Measurements from ENCODE around the gene CLMN. TPM values are rescaled to one million over a fixed set of nuclear protein-coding genes. Genes with fewer than 3 reads are reported as not detected.

The CLMN gene
- total and polyA plus RNA-seq, 2 experiments from 2014 or later = 15.7 to 40.0 TPM

DNA sequence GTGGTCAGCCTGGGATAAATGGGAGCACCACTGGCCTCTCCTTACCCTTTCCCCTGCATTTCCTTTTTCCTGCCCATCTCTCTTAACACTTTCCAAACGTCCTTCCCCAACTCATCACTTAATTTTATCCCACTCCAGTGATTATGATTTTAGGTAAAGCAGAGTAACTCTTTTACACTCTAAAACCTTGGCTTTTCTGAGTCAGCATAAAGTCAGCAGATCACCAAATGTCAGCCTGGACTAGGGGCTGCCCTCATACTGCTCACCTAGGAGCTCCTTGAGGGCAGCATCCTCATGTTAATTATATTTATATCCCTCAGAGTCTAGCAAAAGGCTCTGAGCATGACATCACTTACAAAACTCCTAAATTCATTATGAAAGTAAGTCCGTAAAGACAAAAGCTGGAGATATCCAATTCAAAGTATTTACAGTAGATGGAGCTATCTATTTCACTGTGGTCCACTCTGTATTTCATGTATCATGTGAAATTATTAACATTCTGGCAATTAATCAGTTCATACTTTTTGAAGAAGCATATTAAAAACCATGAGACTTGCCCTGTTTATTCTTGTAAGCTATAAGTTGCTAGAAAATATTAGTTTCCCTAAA lies 145.4 kb downstream of the CLMN start:
- Histone ChIP-seq H3K79me2 (no peaks in the 10 kb centered on the region), H3K27me3 (no peaks in the 10 kb centered on the region), H3K4me3 (no peak overlapping the region), H3K9me3 (ENCODE audit: low read depth) (no peaks in the 10 kb centered on the region), H3K27ac (no peak overlapping the region), H3K4me2 (no peak overlapping the region), H3K36me3 (replicated peaks; ENCODE audit: insufficient read depth, low read depth) (no peaks in the 10 kb centered on the region), H2AFZ (no peak overlapping the region), H3K9me2 (replicated peaks; ENCODE audit: insufficient read depth) (no peaks in the 10 kb centered on the region), H3K4me1 (ENCODE audit: insufficient read depth) (no peaks in the 10 kb centered on the region), H4K20me1 (ENCODE audit: insufficient read depth, poor library complexity, severe bottlenecking) (no peaks in the 10 kb centered on the region)
- DNase-seq (ENCODE audit: low spot score) = no peak
- TF ChIP-seq, protein P1, sequence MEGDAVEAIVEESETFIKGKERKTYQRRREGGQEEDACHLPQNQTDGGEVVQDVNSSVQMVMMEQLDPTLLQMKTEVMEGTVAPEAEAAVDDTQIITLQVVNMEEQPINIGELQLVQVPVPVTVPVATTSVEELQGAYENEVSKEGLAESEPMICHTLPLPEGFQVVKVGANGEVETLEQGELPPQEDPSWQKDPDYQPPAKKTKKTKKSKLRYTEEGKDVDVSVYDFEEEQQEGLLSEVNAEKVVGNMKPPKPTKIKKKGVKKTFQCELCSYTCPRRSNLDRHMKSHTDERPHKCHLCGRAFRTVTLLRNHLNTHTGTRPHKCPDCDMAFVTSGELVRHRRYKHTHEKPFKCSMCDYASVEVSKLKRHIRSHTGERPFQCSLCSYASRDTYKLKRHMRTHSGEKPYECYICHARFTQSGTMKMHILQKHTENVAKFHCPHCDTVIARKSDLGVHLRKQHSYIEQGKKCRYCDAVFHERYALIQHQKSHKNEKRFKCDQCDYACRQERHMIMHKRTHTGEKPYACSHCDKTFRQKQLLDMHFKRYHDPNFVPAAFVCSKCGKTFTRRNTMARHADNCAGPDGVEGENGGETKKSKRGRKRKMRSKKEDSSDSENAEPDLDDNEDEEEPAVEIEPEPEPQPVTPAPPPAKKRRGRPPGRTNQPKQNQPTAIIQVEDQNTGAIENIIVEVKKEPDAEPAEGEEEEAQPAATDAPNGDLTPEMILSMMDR (IDR thresholded peaks at IDR 0.05; ENCODE audit: poor library complexity) = peak; percentile 32
- TF ChIP-seq EZH2phosphoT487 (IDR thresholded peaks at IDR 0.05; ENCODE audit: low read depth, severe bottlenecking, unreplicated experiment) = no peak
- TF ChIP-seq EZH2 (IDR thresholded peaks at IDR 0.05; ENCODE audit: borderline replicate concordance) = no peak
- 54% methylated on average over 2 of the region's 2 CpGs for WGBS (ENCODE audit: low lambda C conversion rate, missing lambda C conversion rate)

DNA sequence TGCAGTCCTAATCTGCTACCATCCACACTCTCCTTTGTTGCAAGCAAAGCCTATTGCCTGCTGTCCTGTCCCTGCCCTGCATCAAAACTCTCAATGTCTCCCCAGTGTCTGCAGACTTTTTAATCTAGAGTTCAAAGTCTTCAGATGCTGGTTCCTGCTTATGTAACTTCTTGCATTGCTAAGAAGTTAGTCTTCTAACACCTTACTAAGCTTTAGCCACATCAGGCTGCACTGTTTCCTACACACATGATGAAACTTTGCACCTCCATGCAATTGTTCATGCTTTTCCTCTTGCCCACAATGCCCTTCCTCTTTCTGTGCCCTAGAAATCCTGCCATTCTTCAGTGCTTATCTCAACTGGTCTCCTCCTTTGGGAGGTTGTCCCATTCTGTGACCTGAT lies 146.2 kb downstream of the CLMN start:
- no peaks in the 10 kb centered on the region for H3K9me3 ChIP-seq (ENCODE audit: low read depth)
- no peaks in the 10 kb centered on the region for H4K20me1 ChIP-seq (ENCODE audit: insufficient read depth, poor library complexity, severe bottlenecking)
- H3K79me2 ChIP-seq = no peaks in the 10 kb centered on the region
- no peaks in the 10 kb centered on the region for H3K4me1 ChIP-seq (ENCODE audit: insufficient read depth)
- no peaks in the 10 kb centered on the region for H3K36me3 ChIP-seq (replicated peaks; ENCODE audit: insufficient read depth, low read depth)
- no peak overlapping the region for H2AFZ ChIP-seq
- no peak overlapping the region for H3K4me2 ChIP-seq
- H3K27ac ChIP-seq = peak overlapping the region; percentile 44
- no peak for TF ChIP-seq EZH2 (IDR thresholded peaks at IDR 0.05; ENCODE audit: borderline replicate concordance)
- TF ChIP-seq, protein P1 (IDR thresholded peaks at IDR 0.05; ENCODE audit: poor library complexity) = no peak
- TF ChIP-seq EZH2phosphoT487 (IDR thresholded peaks at IDR 0.05; ENCODE audit: low read depth, severe bottlenecking, unreplicated experiment) = no peak
- no peaks in the 10 kb centered on the region for H3K27me3 ChIP-seq
- no peak overlapping the region for H3K4me3 ChIP-seq
- H3K9me2 ChIP-seq (replicated peaks; ENCODE audit: insufficient read depth) = no peaks in the 10 kb centered on the region
- DNase-seq (ENCODE audit: low spot score) = peak; percentile 33

DNA sequence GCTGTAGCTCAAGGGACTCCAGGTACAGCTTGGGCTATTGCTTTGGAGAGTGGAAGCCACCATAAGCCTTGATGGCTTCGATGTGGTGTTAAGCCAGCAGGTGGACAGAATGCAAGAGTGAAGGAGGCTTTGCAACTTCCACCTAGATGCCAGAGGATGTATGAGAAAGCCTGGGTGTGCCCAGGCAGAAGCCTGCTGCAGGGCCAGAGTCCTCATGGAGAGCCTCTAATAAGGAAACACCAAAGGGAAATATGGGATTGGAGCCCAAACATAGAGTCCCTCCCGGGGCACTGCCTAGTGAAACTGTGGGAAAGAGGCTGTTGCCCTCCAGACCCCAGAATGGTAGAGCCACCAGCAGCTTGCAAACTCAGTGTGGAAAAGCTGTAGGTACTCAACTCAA lies 152.5 kb downstream of the CLMN start:
- TF ChIP-seq EZH2 (IDR thresholded peaks at IDR 0.05; ENCODE audit: borderline replicate concordance) (no peak), EZH2phosphoT487 (IDR thresholded peaks at IDR 0.05; ENCODE audit: low read depth, severe bottlenecking, unreplicated experiment) (no peak)
- TF ChIP-seq, protein P1 (IDR thresholded peaks at IDR 0.05; ENCODE audit: poor library complexity) = no peak
- Histone ChIP-seq H3K79me2 (no peaks in the 10 kb centered on the region), H3K27me3 (no peaks in the 10 kb centered on the region), H4K20me1 (ENCODE audit: insufficient read depth, poor library complexity, severe bottlenecking) (no peaks in the 10 kb centered on the region), H3K4me3 (no peak overlapping the region), H3K9me3 (ENCODE audit: low read depth) (no peaks in the 10 kb centered on the region), H3K4me2 (no peak overlapping the region), H3K36me3 (replicated peaks; ENCODE audit: insufficient read depth, low read depth) (no peaks in the 10 kb centered on the region), H3K27ac (no peak overlapping the region), H2AFZ (no peak overlapping the region), H3K4me1 (ENCODE audit: insufficient read depth) (no peaks in the 10 kb centered on the region), H3K9me2 (replicated peaks; ENCODE audit: insufficient read depth) (no peaks in the 10 kb centered on the region)
- no peak for DNase-seq (ENCODE audit: low spot score)
- 97% methylated on average over 2 of the region's 2 CpGs for WGBS (ENCODE audit: low lambda C conversion rate, missing lambda C conversion rate)
